Glutamatergic neuron (in vitro differentiated cells): Measurements from ENCODE around the gene PTPRJ. TPM values are rescaled to one million over a fixed set of nuclear protein-coding genes. Genes with fewer than 3 reads are reported as not detected.

ENCODE experiments used
- DNase-seq: peaks from one replicate; pipeline ENCODE4 v3.0.0; 2022
- H3K27ac Mint-ChIP-seq: one replicate; pipeline ENCODE4 v1.8.0; 2020; ENCODE audit warnings: mild to moderate bottlenecking, mixed read lengths, inconsistent platforms; ENCODE audit not compliant: unreplicated experiment
- H3K27me3 Mint-ChIP-seq: one replicate; pipeline ENCODE4 v1.8.0; 2020; ENCODE audit warnings: mild to moderate bottlenecking, moderate library complexity, mixed read lengths, inconsistent platforms; ENCODE audit not compliant: unreplicated experiment
- H3K36me3 Mint-ChIP-seq: one replicate; pipeline ENCODE4 v1.8.0; 2020; ENCODE audit warnings: mild to moderate bottlenecking, mixed read lengths, inconsistent platforms; ENCODE audit not compliant: unreplicated experiment
- H3K4me1 Mint-ChIP-seq: one replicate; pipeline ENCODE4 v1.8.0; 2020; ENCODE audit warnings: mild to moderate bottlenecking, low read depth, mixed read lengths, inconsistent platforms; ENCODE audit not compliant: unreplicated experiment
- H3K4me3 Mint-ChIP-seq: one replicate; pipeline ENCODE4 v1.8.0; 2020; ENCODE audit warnings: mild to moderate bottlenecking, mixed read lengths, inconsistent platforms; ENCODE audit not compliant: unreplicated experiment
- H3K9me3 Mint-ChIP-seq: one replicate; pipeline ENCODE4 v1.8.0; 2020; ENCODE audit warnings: mild to moderate bottlenecking, moderate library complexity, mixed read lengths, inconsistent platforms; ENCODE audit not compliant: unreplicated experiment
- CTCF ChIP-seq: fragments of 200-600 bp; sonication (generic); IDR thresholded peaks from one replicate; pipeline ENCODE4 v1.5.0; 2021; ENCODE audit not compliant: partially characterized antibody, unreplicated experiment
- total RNA-seq: library from RNA; stranded (reverse); fragmentation: NEBNext Ultra II Directional; extraction: Animal tissue kit (Norgen Biotek cat#: 25700); gene quantifications from one replicate; pipeline ENCODE4 v1.2.1, GENCODE V29; 2021; ENCODE audit not compliant: unreplicated experiment

Gene PTPRJ
- total RNA-seq, 1 donor from 2014 or later, result 2.4 TPM

GRCh38 chr11:47991894-47992293 lies 11.5 kb downstream of the PTPRJ start:
- no peak for DNase-seq
- TF ChIP-seq CTCF, result no peak
- Mint-ChIP-seq H3K4me1 (no peaks in the 10 kb centered on the region), H3K9me3 (peaks cover 2% of the 10 kb centered on the region), H3K4me3 (no peak overlapping the region), H3K27me3 (peaks cover 4% of the 10 kb centered on the region), H3K27ac (no peak overlapping the region), H3K36me3 (no peaks in the 10 kb centered on the region)

GRCh38 chr11:47992959-47993820 lies 12.8 kb downstream of the PTPRJ start:
- DNase-seq, result no peak
- no peaks in the 10 kb centered on the region for H3K36me3 Mint-ChIP-seq
- peaks cover 4% of the 10 kb centered on the region for H3K27me3 Mint-ChIP-seq
- H3K4me3 Mint-ChIP-seq, result no peak overlapping the region
- H3K9me3 Mint-ChIP-seq, result peaks cover 2% of the 10 kb centered on the region
- no peak overlapping the region for H3K27ac Mint-ChIP-seq
- H3K4me1 Mint-ChIP-seq, result no peaks in the 10 kb centered on the region
- TF ChIP-seq CTCF, result no peak

- H3K4me1 Mint-ChIP-seq, result no peaks in the 10 kb centered on the region
- no peak for DNase-seq
- H3K27me3 Mint-ChIP-seq, result peaks cover 4% of the 10 kb centered on the region
- H3K27ac Mint-ChIP-seq, result no peak overlapping the region
- H3K4me3 Mint-ChIP-seq, result no peak overlapping the region
- H3K9me3 Mint-ChIP-seq, result peaks cover 2% of the 10 kb centered on the region
- H3K36me3 Mint-ChIP-seq, result no peaks in the 10 kb centered on the region
- TF ChIP-seq CTCF, result no peak
Measured at GRCh38 chr11:47994417-47994816, 14.1 kb downstream of the PTPRJ start.

DNA sequence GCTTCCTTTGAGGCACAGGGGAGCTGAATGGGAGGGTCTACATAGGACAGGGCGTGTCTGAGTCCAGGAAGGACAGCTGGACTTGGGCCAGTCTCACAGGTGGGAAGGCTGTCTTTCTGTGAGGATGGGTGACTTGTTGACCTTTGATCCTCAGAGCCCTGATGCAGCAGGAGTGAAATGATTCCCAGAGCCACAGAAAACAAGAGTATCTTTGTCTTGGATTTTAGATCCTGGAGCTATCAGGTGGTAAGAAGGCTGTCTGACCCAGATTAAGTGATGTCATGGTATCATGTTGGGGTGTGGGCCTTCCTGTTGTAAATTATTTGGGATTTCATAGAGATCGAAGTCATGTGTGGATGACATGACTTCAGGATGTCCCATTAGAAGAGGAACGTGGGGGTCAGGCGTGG lies 15.0 kb downstream of the PTPRJ start:
- no peak overlapping the region for H3K27ac Mint-ChIP-seq
- no peak for DNase-seq
- H3K36me3 Mint-ChIP-seq, result no peaks in the 10 kb centered on the region
- no peaks in the 10 kb centered on the region for H3K4me1 Mint-ChIP-seq
- peaks cover 3% of the 10 kb centered on the region for H3K9me3 Mint-ChIP-seq
- H3K27me3 Mint-ChIP-seq, result peaks cover 4% of the 10 kb centered on the region
- no peak for TF ChIP-seq CTCF
- no peak overlapping the region for H3K4me3 Mint-ChIP-seq
